IPS-20b (cell line): Measurements from ENCODE around the gene PTCH1.

ENCODE experiments used
- H3K27ac ChIP-seq: one replicate; pipeline ENCODE4 v1.5.1; 2013; ENCODE audit warnings: low read length
- H3K27me3 ChIP-seq: 2 replicates; pipeline ENCODE4 v1.6.1; 2013; ENCODE audit warnings: mild to moderate bottlenecking, low read length, inconsistent platforms; ENCODE audit not compliant: insufficient read depth
- H3K36me3 ChIP-seq: 2 replicates; pipeline ENCODE4 v1.6.1; 2013; ENCODE audit warnings: low read depth, mild to moderate bottlenecking, inconsistent platforms, low read length, moderate library complexity; ENCODE audit not compliant: insufficient read depth
- H3K4me1 ChIP-seq: 2 replicates; pipeline ENCODE4 v1.6.1; 2013; ENCODE audit warnings: mild to moderate bottlenecking, control low read depth, inconsistent platforms, low read length, moderate library complexity; ENCODE audit not compliant: insufficient read depth
- H3K4me3 ChIP-seq: 2 replicates; pipeline ENCODE4 v1.5.1; 2013; ENCODE audit warnings: mild to moderate bottlenecking, low read length, inconsistent platforms
- H3K9ac ChIP-seq: 2 replicates; pipeline ENCODE4 v1.6.1; 2013; ENCODE audit warnings: low read depth, mild to moderate bottlenecking, inconsistent platforms, low read length, moderate library complexity
- H3K9me3 ChIP-seq: 2 replicates; pipeline ENCODE4 v1.6.1; 2013; ENCODE audit warnings: mild to moderate bottlenecking, low read depth, low read length, inconsistent platforms; ENCODE audit not compliant: insufficient read depth

The PTCH1 gene

GRCh38 chr9:95399261-95399660, 117.5 kb downstream of the PTCH1 start:
- H3K27me3 ChIP-seq, result no peaks in the 10 kb centered on the region
- no peak overlapping the region; the same call in 1 of the 2 replicates for H3K4me3 ChIP-seq
- H3K36me3 ChIP-seq, result no peaks in the 10 kb centered on the region
- H3K4me1 ChIP-seq, result 0 out of 2 replicates have a peak, but pooled peaks cover 3% of the 10 kb centered on the region
- H3K27ac ChIP-seq, result no peak overlapping the region
- no peak overlapping the region for H3K9ac ChIP-seq
- H3K9me3 ChIP-seq, result no peaks in the 10 kb centered on the region
